ENCODE results near the gene IMMP2L.

Gene IMMP2L

GRCh38 chr7:111056371-111056770 lies 505.9 kb downstream of the IMMP2L start:
- no peak for DNase-seq

DNA sequence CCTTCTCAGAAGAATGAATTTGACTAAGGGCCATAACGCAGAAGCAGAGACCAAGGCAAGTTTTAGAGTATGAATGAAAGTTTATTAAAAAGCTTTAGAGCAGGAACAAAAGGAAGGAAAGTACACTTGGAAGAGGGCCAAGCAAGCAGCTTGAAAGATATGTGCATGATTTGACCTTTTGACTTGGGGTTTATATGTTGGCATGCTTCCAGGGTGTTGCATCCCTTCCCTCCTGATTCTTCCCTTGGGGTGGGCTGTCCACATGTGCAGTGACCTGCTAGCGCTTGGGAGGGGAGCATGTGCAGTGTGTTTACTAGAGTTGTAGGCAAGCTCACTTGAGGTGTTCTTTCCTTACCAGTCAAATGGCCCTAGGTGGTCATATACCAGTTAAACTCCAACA lies 509.3 kb downstream of the IMMP2L start:
- no peak for DNase-seq

- DNase-seq, result no peak
Observed at GRCh38 chr7:111051832-111052231, 510.5 kb downstream of the IMMP2L start.

DNA sequence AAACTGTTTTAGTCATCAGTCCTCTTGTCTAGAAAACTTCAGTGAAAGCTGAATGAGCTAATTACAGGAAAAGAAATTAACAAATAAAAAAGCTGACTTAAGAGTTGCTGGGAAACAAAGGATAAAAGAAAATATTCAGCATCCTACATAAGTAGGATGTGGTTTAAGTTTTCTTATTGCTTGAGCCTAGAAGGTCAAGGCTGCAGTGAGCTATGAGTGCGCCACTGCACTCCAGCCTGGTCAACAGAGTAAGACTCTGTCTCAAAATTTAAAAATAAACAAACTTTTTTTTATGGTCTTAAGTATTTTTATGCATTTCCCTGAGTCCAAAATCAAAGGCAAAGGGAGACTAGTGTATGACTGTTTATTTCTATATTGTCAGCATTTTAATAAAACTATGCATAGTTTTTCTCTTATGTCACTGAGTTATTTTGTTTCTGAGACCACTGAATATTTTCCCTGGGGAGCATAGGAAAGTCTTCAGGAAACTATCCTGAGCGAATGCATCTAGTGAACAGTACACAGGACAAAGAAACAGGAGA lies 511.3 kb downstream of the IMMP2L start:
- no peak for DNase-seq

- no peak for DNase-seq
Observed at GRCh38 chr7:111049971-111050680, 512.2 kb downstream of the IMMP2L start.

DNA sequence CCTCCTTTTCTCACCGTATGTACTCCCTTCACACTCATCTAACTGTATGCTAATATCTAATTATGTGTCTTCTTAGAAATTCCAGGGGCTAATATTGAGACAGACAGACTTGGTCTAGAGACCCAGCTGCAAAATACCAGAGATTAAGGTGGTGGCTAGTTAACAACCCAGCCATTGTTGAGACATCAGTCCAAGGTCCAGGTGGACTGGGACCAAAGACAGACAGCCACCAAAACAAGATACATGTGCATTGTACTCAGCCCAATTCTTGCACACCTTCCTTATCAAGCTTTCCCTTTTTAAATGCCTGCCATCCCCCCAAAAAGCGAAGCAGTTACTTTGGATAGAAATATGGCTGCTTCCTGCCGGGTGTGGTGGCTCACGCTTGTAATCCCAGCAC lies 514.7 kb downstream of the IMMP2L start:
- DNase-seq, result no peak

DNA sequence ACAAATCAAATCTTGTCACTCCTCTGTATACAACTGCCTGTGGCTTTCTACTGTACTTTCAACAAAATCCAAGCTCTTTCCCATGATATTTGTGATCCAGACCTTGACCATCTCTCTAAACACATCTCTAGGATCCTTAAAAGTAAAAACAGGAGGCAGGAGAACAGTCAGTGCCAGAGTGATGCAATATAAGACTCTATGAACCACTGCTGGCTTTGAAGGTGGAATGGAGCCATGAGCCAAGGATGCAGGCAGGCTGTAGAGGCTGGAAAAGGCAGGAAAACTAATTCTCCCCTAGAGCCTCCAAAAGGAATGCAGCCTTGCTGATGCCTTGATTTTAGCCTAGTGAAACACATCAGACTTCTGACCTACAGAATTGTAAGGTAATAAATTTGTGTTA lies 516.8 kb downstream of the IMMP2L start:
- DNase-seq, result no peak

- no peak for DNase-seq
Observed at GRCh38 chr7:111043561-111043960, 518.7 kb downstream of the IMMP2L start.

GRCh38 chr7:111042842-111043241 lies 519.5 kb downstream of the IMMP2L start:
- DNase-seq, result no peak

GRCh38 chr7:111041577-111041976 lies 520.7 kb downstream of the IMMP2L start:
- DNase-seq, result no peak

GRCh38 chr7:111038185-111038584 lies 524.1 kb downstream of the IMMP2L start:
- no peak for DNase-seq

GRCh38 chr7:111031916-111032315 lies 530.4 kb downstream of the IMMP2L start:
- DNase-seq, result no peak

DNA sequence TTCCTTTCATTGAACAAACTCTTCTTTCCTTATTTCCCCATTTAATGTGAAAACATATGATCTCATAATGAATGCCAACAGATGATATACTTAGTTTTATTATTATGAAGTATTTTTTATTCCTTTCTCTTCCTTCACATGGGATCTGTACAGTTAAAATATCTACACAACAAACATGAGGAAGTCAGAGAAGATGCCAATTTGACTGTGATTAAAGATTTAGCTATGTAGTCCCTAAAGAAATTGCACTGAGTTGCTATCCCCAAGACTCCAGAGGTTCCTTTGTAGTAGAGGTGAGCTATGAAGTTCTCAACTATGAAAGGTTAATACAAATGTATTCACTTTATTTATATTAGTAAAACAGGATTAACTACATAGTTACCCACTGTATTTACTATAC lies 532.0 kb downstream of the IMMP2L start:
- no peak for DNase-seq

- DNase-seq, result peak; percentile 29
Observed at GRCh38 chr7:111029574-111030251, 532.6 kb downstream of the IMMP2L start.

DNA sequence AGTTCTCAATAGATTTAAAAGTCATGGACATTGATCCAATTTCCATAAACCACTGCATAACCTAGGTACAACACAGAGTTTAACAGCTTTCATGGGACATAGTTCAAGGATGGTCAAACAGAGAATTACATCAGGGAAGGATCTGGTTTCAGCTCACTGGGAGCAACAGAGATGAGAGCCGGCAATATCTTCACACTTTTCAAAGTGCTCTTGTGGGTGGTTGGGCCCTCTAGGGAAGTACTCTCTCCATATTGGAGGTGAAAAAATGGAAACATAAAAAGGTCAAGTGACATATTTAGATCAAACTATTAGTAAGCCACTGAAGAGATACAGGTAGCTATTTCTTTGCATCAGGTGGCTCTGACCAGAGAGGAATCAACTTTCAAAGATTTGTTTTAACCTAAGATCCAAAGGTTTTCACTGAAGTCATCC lies 533.1 kb downstream of the IMMP2L start:
- no peak for DNase-seq

DNA sequence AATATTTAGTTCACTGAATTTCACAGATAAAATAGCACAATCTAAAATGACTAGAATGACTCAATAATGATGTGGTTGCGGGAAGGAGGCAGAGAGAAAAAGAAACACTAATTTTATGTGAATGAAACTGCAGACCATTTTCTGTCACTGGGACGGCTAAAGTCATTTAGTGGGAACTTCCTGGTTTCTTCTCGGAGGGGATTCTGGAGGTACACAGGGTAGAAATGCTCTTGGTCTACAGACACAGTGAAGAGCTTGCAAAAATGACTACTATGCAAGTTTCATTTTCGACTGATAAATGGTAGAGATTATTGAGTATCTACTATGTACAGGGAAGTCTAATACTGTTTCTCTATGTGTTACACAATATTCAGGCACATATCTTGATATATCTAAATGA lies 534.9 kb downstream of the IMMP2L start:
- DNase-seq, result no peak

GRCh38 chr7:111026806-111027205 lies 535.5 kb downstream of the IMMP2L start:
- DNase-seq, result no peak

GRCh38 chr7:111026343-111026742 lies 535.9 kb downstream of the IMMP2L start:
- DNase-seq, result no peak

DNA sequence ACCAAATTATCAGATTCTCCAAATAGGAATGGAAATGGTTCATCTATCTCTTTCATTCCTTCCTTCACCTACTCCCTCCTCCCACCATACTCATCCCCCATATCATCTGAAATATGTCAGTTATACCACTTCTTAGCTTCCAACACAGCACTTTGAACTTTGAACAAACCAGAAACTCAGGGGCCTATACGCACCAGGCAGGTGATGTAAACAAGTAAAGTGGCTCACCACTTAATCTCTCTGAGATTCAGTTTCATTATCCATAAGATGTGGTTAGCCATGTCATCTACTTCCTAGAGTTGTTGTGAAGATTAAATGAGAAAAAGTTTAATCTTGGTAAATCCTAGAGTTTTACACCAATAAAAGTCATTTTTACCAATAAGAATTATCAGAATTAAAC lies 537.3 kb downstream of the IMMP2L start:
- DNase-seq, result no peak

DNA sequence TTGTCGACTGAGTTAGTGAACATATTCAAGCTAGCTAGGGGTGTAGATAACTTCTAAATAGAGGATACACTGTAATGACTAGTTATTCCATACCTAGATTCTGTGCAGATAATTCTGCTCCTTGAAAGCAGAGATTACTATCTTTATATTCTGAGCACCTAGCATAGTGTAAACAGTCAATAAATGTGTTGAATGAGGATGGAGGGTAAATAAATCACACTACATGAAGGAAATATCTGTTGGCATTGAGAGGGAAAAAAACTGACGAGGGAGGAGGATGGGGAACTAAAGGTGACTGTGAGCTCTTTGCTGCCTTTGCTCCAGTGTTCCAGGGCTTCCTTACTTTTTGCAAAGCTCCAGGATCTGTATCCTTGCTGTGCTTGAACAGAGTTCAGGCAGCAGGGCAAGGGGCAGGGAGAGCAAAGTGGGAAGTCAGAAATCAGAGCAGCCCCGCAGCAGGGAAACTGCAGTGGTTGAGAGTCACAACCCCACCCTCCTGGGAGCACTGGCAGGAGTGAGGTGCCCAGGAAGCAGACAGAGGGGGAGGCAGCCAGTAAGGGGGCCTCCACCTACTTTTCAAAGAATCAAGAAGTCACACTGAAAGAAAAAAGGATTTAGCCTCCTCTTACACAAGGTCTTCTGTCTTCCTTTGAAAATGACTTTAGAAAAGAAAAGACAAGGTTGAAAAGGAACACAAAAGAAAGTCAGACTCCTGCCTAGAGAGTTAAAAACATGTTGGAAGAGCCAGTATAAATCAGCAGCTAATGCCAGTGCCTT lies 543.1 kb downstream of the IMMP2L start:
- no peak for DNase-seq

- no peak for DNase-seq
Observed at GRCh38 chr7:111018447-111018846, 543.8 kb downstream of the IMMP2L start.

- no peak for DNase-seq
Observed at GRCh38 chr7:111014079-111014478, 548.2 kb downstream of the IMMP2L start.

- peak; percentile 17 for DNase-seq
Observed at GRCh38 chr7:111012799-111013675, 549.3 kb downstream of the IMMP2L start.

All from stimulated activated naive CD4-positive, alpha-beta T cell treated with Interleukin-2 at 50 U/mL for 16 hours (primary cell).